LoVo (cell line): ENCODE results near the gene CLIC4.
A peak's percentile ranks its signal among the peaks of the same experiment; 100 is the strongest.
"Not testable (repeated sequence)": the region's sequence is repeated elsewhere in the genome, so short reads cannot be mapped to it uniquely, and the experiment has no call there.

Experiments
- DNase-seq: peaks from one replicate; pipeline ENCODE4 v3.0.0-alpha.2; 2016; ENCODE audit warnings: low spot score

CLIC4 gene

GRCh38 chr1:24822887-24823286 lies 77.6 kb downstream of the CLIC4 start:
- DNase-seq, result no peak

DNA sequence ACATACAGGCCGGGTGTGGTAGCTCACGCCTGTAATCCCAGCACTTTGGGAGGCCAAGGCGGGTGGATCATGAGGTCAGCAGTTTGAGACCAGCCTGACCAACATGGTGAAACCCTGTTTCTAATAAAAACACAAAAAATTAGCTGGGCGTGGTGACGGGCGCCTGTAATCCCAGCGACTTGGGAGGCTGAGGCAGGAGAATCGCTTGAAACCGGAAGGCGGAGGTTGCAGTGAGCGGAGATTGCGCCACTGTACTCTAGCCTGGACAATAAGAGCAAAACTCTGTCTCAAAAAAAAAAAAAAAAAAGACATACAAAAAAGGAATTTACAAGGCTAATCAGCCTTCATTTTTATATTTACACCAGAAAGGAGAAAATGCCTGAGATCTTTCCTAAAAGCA lies 78.2 kb downstream of the CLIC4 start:
- DNase-seq, result not testable (repeated sequence)

DNA sequence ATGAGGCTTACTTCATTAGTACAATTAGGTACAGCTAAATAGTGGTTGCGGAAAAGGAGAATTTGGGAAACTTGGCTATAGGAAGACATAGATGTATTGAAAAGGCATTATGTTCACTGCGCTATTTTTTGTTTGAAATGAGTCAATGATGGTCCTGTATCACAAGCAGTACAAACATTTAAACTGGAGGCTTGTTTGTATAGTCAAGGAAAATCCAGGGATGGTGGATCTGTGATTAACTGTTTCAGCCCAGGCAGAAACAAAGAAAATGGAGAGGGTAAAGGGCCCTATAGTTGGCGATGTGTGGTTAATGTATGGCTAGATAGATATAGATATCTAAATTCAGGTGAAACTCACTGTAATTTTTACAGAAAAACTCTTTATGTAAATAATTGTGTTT lies 79.9 kb downstream of the CLIC4 start:
- DNase-seq, result no peak

- DNase-seq, result no peak
These were observed 81.3 kb downstream of the CLIC4 start for GRCh38 chr1:24826510-24826909.

DNA sequence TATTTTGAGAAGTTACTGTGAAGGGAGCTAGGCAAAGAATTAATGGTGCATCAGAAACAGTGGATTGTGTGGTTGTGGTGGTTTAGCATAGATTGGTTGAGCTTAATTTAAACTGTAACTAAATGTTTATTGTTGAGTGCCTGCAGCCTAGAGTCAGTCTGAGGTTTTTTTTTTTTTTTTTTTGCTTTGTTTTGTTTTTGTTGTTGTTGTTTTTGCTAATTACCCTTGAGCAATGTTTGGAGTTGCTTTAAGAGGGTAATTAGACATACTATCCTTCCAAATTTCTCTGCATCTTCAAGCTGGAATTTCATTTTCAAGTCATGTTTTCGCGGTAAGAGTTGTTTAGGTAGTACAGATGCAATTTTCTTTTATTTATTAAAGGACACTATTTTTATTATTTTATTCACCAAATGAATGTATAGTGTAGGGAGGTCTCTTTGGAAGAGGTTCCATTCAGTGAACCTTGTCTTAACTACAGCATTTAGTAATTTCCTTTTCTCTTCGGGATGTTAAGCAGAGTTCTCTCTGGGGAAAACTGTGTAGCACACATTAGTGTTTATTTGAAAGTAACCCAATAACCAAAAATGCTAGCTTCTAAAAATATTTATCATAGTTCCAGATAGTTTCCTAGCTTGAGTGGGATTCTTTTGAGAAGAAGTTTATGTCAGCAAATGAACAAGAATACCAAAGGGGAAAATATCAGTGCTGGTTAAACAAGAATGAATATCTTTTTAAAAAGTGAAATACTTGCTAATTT lies 82.3 kb downstream of the CLIC4 start:
- DNase-seq, result no peak

- no peak for DNase-seq
These were observed 83.1 kb downstream of the CLIC4 start for GRCh38 chr1:24828183-24828886.

- DNase-seq, result no peak
These were observed 83.6 kb downstream of the CLIC4 start for GRCh38 chr1:24828887-24829192.

GRCh38 chr1:24830680-24831272 lies 85.5 kb downstream of the CLIC4 start:
- peak; percentile 69 for DNase-seq

DNA sequence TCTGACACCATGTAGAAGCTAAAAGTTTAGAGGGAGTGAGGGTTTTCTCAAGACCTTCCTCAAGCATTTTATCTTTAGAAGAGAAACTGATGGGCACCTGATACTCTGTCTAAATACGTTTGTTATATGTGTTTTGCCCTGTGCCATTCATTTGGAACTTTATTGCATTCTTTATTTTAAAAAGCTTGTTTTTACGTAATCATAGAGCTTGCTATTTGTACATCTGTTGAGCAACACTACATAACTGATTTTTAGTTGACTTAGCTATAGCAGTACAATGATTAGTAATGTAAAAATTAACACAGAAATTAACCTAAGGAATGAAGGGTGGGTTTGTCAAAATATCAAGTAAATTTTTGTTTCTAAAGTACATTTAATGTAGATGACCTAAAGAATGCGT lies 96.3 kb downstream of the CLIC4 start:
- DNase-seq, result no peak

GRCh38 chr1:24846671-24847070 lies 101.4 kb downstream of the CLIC4 start:
- no peak for DNase-seq

GRCh38 chr1:24847995-24848881 lies 103.0 kb downstream of the CLIC4 start:
- peak; percentile 89 for DNase-seq

GRCh38 chr1:24849672-24850295 lies 104.5 kb downstream of the CLIC4 start:
- DNase-seq, result no peak

DNA sequence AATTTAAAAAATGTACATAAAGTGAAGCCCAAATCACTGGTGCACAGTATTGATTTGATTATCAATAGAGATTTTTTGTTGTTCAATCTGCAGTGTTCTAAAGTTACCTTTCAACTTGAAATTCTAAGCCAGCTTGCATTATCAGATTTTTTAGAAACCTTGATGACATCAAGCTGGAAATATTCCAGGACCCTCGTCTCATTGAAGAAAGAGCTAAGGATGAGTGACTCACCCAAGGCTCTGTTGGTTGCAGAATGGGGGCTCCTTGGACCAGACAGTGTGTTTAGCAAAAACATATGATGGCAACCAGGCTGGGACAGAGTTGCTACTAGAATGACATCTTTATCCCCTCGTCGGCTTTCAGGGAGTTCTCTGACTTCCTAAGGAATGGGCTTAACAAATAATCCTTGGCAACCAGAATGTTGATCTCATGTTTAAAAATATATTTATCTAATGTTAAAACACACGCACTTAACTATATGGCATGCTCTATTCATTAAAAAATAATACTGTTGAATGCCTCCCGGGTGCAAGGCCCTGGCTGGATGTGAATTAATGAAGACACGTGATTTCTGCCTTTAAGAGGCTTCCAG lies 105.2 kb downstream of the CLIC4 start:
- no peak for DNase-seq

- DNase-seq, result no peak
These were observed 108.4 kb downstream of the CLIC4 start for GRCh38 chr1:24853649-24854048.

DNA sequence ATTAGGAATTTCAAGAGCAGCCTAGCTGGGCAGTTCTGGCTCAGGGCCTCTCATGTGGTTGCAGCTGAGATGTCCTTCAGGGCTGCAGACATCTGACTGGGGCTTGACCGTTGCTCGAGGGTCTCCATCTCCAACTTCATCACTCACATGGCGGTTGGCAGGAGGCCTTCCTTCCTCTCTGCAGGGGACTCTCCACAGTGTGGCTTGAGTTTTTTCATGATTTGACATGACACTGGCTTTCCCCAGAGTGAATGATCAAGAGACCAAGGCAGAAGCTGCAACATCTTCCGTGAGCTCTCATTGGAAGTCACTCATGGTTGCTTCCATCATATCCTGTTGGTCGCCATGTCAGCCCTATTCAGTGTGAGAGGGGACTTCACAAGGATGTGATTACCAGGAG lies 110.2 kb downstream of the CLIC4 start:
- no peak for DNase-seq

- no peak for DNase-seq
These were observed 111.7 kb downstream of the CLIC4 start for GRCh38 chr1:24856787-24857506.

DNA sequence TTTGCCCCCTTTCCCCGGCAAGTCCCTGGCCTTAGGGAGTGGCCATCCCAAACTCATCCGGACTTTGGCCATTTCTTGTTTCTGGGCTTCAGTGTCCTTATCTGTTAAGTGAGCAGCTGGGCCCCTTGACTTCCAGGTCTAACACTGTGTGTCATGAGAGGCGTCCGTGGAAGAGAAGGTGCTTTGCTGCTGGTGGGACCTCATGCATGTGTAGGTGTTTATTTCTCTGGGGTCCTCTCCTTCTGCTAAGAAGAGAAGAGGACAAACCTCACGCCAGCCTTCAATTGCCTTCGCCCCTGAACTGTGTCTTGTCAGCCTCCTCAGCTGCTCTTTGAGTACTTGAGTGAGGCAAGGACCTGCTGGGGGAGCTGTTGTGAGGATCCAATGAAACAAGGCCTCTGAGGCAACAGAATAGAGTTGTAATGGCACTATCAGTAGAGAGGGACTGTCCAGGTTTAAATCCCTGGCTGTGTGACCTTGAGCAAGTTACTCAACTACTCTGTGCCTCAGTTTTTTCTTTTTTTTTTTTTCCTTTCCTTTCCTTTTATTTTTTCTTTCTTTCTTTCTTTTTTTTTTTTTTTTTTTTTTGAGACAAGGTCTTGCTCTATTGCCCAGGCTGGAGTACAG lies 112.4 kb downstream of the CLIC4 start:
- DNase-seq, result no peak

GRCh38 chr1:24858277-24858676 lies 113.0 kb downstream of the CLIC4 start:
- DNase-seq, result no peak

DNA sequence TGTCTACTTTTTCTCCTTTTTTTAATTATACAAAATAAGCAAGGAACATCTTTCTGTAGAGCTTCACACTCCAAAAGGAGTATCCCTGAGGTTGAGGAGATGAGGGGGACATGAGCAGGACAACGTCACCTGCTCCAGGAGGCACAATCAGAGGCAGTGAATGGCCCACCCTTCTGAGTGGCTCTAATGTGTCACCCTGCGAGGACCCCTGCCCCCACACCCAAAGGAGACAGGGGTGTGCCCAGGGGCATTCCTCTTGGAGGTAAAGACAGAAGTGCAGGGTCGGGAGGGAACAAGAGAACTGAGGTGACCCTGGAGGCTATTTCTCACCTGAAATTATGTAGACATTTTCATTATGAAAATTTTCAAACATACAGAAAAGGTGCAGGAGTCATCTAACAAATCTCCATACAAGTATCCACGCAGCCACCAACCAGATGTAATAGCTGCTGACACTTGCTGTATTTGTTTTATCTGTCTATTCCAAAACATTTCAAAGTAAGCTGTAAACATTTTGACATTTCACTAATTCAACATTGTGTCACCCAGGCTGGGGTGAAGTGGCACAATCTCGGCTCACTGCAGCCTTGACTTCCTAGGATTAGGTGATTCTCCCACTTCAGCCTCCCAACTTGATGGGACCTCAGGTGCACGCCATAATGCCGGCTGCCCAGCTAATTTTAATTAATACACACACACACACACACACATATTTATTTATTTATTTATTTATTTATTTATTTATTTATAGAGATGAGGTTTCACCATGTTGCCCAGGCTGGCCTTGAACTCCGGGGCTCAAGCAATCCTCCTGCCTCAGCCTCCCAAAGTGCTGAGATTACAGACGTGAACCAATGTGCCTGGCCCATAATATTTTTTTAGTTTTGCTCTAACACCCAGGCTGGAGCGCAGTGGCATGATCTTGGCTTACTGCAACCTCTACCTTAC lies 114.1 kb downstream of the CLIC4 start:
- DNase-seq, result no peak
